Measurements from ENCODE around the gene RAB11A. TPM values are rescaled to one million over a fixed set of nuclear protein-coding genes. Genes with fewer than 3 reads are reported as not detected.

The RAB11A gene
- polyA plus RNA-seq, 1 of the 3 experiments (the other 2 are of a cell fraction) = 352 TPM

GRCh38 chr15:65824941-65825544 lies 44.2 kb upstream of the RAB11A start:
- POLR2A ChIA-PET = interaction anchor here (1.2 kb wide), 1 partner anchor 214 kb away, joined by 3 read pairs; the partner anchor contains the start of gene INTS14

GRCh38 chr15:65827065-65827464 lies 42.2 kb upstream of the RAB11A start:
- H4K20me1 ChIP-seq (ENCODE audit: insufficient read depth) = no peaks in the 10 kb centered on the region
- H3K27ac ChIP-seq (ENCODE audit: low read depth in 2 of 2, low read length in 1 of 2) = no peak overlapping the region

More at GRCh38 chr15:65824941-65825544, 44.2 kb upstream of the RAB11A start:
- H3F3A ChIP-seq (replicated peaks; ENCODE audit: insufficient read depth) = peaks cover 5% of the 10 kb centered on the region
- H3K36me3 ChIP-seq (replicated peaks in 1 of 2; ENCODE audit: control insufficient read depth in 1 of 2, insufficient read depth in 2 of 2, low read length in 1 of 2) = no peaks in the 10 kb centered on the region
- no peaks in the 10 kb centered on the region for H3K9me3 ChIP-seq
- DNase-seq = no peak
- H3K79me2 ChIP-seq (ENCODE audit: insufficient read depth) = no peaks in the 10 kb centered on the region
- H2AFZ ChIP-seq (ENCODE audit: low read depth) = no peak overlapping the region
- H3K4me1 ChIP-seq (ENCODE audit: control insufficient read depth in 1 of 2, insufficient read depth in 2 of 2, low read depth in 1 of 2, low read length in 1 of 2) = no peaks in the 10 kb centered on the region; a peak in 1 of 4 replicates
- no peak for TF ChIP-seq TEAD4 (IDR thresholded peaks at IDR 0.05; ENCODE audit: borderline replicate concordance, insufficient read depth)
- no peak for TF ChIP-seq FOXJ3 (CRISPR knock-in tag; IDR thresholded peaks at IDR 0.05)
- TF ChIP-seq IRF3 (IDR thresholded peaks at IDR 0.05; ENCODE audit: low read depth, low read length) = no peak
- TF ChIP-seq ELF1 (IDR thresholded peaks at IDR 0.05) = no peak
- no peak for TF ChIP-seq SIN3A (IDR thresholded peaks at IDR 0.05; ENCODE audit: borderline replicate concordance, low read depth, low read length)
- TF ChIP-seq FOSL2 (IDR thresholded peaks at IDR 0.05; ENCODE audit: borderline replicate concordance, low read depth) = no peak
- no peaks in the 10 kb centered on the region for H3K27me3 ChIP-seq (ENCODE audit: insufficient read depth)
- no peak overlapping the region for H3K27ac ChIP-seq (ENCODE audit: low read depth in 2 of 2, low read length in 1 of 2)
- no peak overlapping the region for H3K9ac ChIP-seq
- no peak overlapping the region for H3K4me3 ChIP-seq (ENCODE audit: low read depth in 2 of 2, low read length in 1 of 2)
- CTCF ChIA-PET = interaction anchor here (0.7 to 7.6 kb wide), 22 partner anchors 8 to 271 kb away, joined by 3 to 85 read pairs (median 4); partner anchors contain the start of gene RAB11A
- 68% methylated on average over 5 of the region's 5 CpGs for WGBS (ENCODE audit: low lambda C conversion rate)
- H4K20me1 ChIP-seq (ENCODE audit: insufficient read depth) = no peaks in the 10 kb centered on the region
- no peaks in the 10 kb centered on the region for H3K9me2 ChIP-seq
- H3K4me2 ChIP-seq = no peak overlapping the region

More at GRCh38 chr15:65827065-65827464, 42.2 kb upstream of the RAB11A start:
- no peaks in the 10 kb centered on the region for H3K27me3 ChIP-seq (ENCODE audit: insufficient read depth)
- H3K9me3 ChIP-seq = no peaks in the 10 kb centered on the region
- no peak for DNase-seq
- H3K4me1 ChIP-seq (ENCODE audit: control insufficient read depth in 1 of 2, insufficient read depth in 2 of 2, low read depth in 1 of 2, low read length in 1 of 2) = no peaks in the 10 kb centered on the region; a peak in 1 of 4 replicates
- H3K36me3 ChIP-seq (replicated peaks in 1 of 2; ENCODE audit: control insufficient read depth in 1 of 2, insufficient read depth in 2 of 2, low read length in 1 of 2) = no peaks in the 10 kb centered on the region
- no peak overlapping the region for H2AFZ ChIP-seq (ENCODE audit: low read depth)
- TF ChIP-seq CTCF (IDR thresholded peaks at IDR 0.05) (no peak), FOXM1 (IDR thresholded peaks at IDR 0.05; ENCODE audit: low read depth) (no peak), FOSL2 (IDR thresholded peaks at IDR 0.05; ENCODE audit: borderline replicate concordance, low read depth) (no peak), GATA2 (CRISPR knock-in tag; IDR thresholded peaks at IDR 0.05) (no peak), EZH2phosphoT487 (IDR thresholded peaks at IDR 0.05; ENCODE audit: borderline replicate concordance, low read depth) (no peak), EP300 (IDR thresholded peaks at IDR 0.05; ENCODE audit: borderline replicate concordance in 1 of 2, low read depth in 1 of 2, low read length in 1 of 2) (no peak), ELF1 (IDR thresholded peaks at IDR 0.05) (no peak), MXI1 (IDR thresholded peaks at IDR 0.05; ENCODE audit: low read depth, low read length) (no peak), POLR2AphosphoS5 (IDR thresholded peaks at IDR 0.05; ENCODE audit: low read depth, low read length) (no peak), TCF12 (IDR thresholded peaks at IDR 0.05) (no peak), NFIC (IDR thresholded peaks at IDR 0.05; ENCODE audit: borderline replicate concordance) (no peak), TEAD4 (IDR thresholded peaks at IDR 0.05; ENCODE audit: borderline replicate concordance, insufficient read depth) (no peak), MEF2A (IDR thresholded peaks at IDR 0.05; ENCODE audit: borderline replicate concordance, low read depth) (no peak), RFX5 (IDR thresholded peaks at IDR 0.05; ENCODE audit: low read length) (no peak)
- no peaks in the 10 kb centered on the region for H3K9me2 ChIP-seq
- POLR2A ChIA-PET = interaction anchor here (0.7 kb wide), 1 partner anchor 546 kb away, joined by 3 read pairs; no protein-coding TSS in a partner anchor
- H3F3A ChIP-seq (replicated peaks; ENCODE audit: insufficient read depth) = peaks cover 5% of the 10 kb centered on the region
- no peak overlapping the region for H3K4me3 ChIP-seq (ENCODE audit: low read depth in 2 of 2, low read length in 1 of 2)
- WGBS (ENCODE audit: low lambda C conversion rate) = 91% methylated on average over 3 of the region's 3 CpGs
- CTCF ChIA-PET = interaction anchor here (0.7 to 7.6 kb wide), 2 partner anchors 43 to 187 kb away, joined by 3 to 85 read pairs; no protein-coding TSS in a partner anchor
- H3K9ac ChIP-seq = no peak overlapping the region
- no peak overlapping the region for H3K4me2 ChIP-seq
- no peaks in the 10 kb centered on the region for H3K79me2 ChIP-seq (ENCODE audit: insufficient read depth)
